ENCODE data around the gene PPM1B.
A peak's percentile ranks its signal among the peaks of the same experiment; 100 is the strongest.
"Not testable (repeated sequence)": the region's sequence is repeated elsewhere in the genome, so short reads cannot be mapped to it uniquely, and the experiment has no call there.

Gene PPM1B

DNA sequence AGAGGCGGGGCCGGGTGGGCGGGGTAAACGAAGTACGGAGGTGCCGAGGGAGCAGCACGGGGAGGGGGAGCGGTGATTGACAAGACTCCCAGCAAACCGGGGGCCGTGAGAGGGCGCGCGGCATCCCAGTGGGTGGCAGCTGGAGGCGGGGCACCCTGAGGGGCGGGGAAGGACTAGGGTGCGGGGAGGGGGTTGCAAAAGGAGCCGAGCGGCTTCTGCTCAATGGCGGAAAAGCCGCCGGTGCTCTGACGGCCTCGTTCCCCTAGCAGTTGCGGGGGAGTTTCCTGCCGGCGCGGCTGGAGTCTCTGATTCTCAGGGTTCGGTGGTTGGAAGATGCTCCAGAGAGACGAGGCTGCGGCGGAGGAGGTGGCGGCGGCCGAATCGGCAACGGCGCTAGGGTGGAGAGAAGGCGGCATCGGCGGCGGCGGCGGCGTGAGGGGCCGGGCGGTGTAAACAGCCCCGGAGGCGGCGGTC, at the start of gene PPM1B:
PPM1B (plus strand) TSS at position 195 of the 474 bp plus-strand sequence. CDS start 32,325 bp downstream, outside the sequence.
- peak within 1 kb of the TSS; percentile 95 for H3K27ac Mint-ChIP-seq
- peak; percentile 91 for ATAC-seq
- H3K4me3 Mint-ChIP-seq = peak within 1 kb of the TSS; percentile 100
- H3K4me1 Mint-ChIP-seq = peaks cover 38% of the 10 kb centered on the region
- H3K27me3 Mint-ChIP-seq = no peaks in the 10 kb centered on the region
- H3K36me3 Mint-ChIP-seq = no peaks in the 10 kb centered on the region
- no peaks in the 10 kb centered on the region for H3K9me3 Mint-ChIP-seq

- no peak overlapping the region for H3K4me3 Mint-ChIP-seq
- ATAC-seq = no peak
- H3K36me3 Mint-ChIP-seq = no peaks in the 10 kb centered on the region
- H3K27ac Mint-ChIP-seq = no peak overlapping the region
- H3K9me3 Mint-ChIP-seq = no peaks in the 10 kb centered on the region
- no peaks in the 10 kb centered on the region for H3K4me1 Mint-ChIP-seq
- no peaks in the 10 kb centered on the region for H3K27me3 Mint-ChIP-seq
Measured at GRCh38 chr2:44119878-44120277, 48.8 kb upstream of the PPM1B start.

DNA sequence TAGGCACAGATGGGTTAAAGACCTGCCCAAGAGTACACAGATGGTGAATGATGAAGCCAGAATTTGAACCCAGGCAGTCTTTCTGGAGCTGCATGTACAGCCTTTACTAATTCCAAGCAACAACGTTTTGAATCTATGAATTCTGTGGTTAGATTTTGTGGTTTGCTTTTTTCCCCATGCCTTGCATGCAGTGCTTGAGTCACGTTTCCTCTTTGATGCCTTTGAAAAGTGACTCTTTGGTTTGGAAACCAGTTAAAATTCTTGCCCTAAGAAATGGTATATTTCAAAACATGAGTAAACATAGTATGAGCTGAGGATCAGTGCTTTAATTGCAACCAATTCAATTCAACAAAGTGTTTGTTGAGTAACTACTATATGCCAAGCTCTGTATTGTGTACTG, 48.2 kb upstream of the PPM1B start:
- Mint-ChIP-seq H3K27me3 (no peaks in the 10 kb centered on the region), H3K27ac (no peak overlapping the region), H3K9me3 (no peaks in the 10 kb centered on the region), H3K4me1 (no peaks in the 10 kb centered on the region), H3K4me3 (no peak overlapping the region), H3K36me3 (no peaks in the 10 kb centered on the region)
- peak; percentile 54 for ATAC-seq

- Mint-ChIP-seq H3K27ac (no peak overlapping the region), H3K27me3 (no peaks in the 10 kb centered on the region), H3K4me1 (no peaks in the 10 kb centered on the region), H3K4me3 (no peak overlapping the region), H3K9me3 (no peaks in the 10 kb centered on the region), H3K36me3 (no peaks in the 10 kb centered on the region)
- no peak for ATAC-seq
Measured at GRCh38 chr2:44121899-44122298, 46.8 kb upstream of the PPM1B start.

GRCh38 chr2:44124500-44124899, 44.2 kb upstream of the PPM1B start:
- ATAC-seq = no peak
- no peaks in the 10 kb centered on the region for H3K27me3 Mint-ChIP-seq
- no peak overlapping the region for H3K27ac Mint-ChIP-seq
- no peak overlapping the region for H3K4me3 Mint-ChIP-seq
- H3K9me3 Mint-ChIP-seq = no peaks in the 10 kb centered on the region
- H3K4me1 Mint-ChIP-seq = no peaks in the 10 kb centered on the region
- no peaks in the 10 kb centered on the region for H3K36me3 Mint-ChIP-seq

GRCh38 chr2:44126106-44126797, 42.4 kb upstream of the PPM1B start:
- H3K27ac Mint-ChIP-seq = no peak overlapping the region
- H3K36me3 Mint-ChIP-seq = no peaks in the 10 kb centered on the region
- peaks cover 2% of the 10 kb centered on the region for H3K9me3 Mint-ChIP-seq
- no peaks in the 10 kb centered on the region for H3K4me1 Mint-ChIP-seq
- ATAC-seq = no peak
- H3K4me3 Mint-ChIP-seq = no peak overlapping the region
- no peaks in the 10 kb centered on the region for H3K27me3 Mint-ChIP-seq

DNA sequence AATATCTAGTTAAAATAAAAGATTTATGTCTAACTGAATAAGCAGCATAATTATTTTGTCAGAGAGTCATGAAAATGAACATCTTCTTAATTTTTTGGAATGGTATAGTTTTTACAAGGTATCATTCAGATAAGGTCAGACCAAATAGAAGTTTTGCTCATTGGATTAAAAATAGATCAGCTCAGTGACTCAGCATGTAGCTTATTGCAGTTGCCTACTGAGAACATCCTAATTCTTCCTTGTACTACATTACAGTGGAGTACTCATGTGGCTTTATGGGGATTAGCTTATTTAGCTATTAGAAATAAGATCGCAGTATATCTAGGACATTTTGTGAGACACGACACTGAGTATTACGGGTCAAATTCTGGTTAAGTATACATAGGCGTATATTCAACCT, 38.2 kb upstream of the PPM1B start:
- H3K36me3 Mint-ChIP-seq = no peaks in the 10 kb centered on the region
- H3K4me1 Mint-ChIP-seq = no peaks in the 10 kb centered on the region
- no peak overlapping the region for H3K4me3 Mint-ChIP-seq
- ATAC-seq = no peak
- H3K9me3 Mint-ChIP-seq = peaks cover 9% of the 10 kb centered on the region
- H3K27ac Mint-ChIP-seq = no peak overlapping the region
- no peaks in the 10 kb centered on the region for H3K27me3 Mint-ChIP-seq

- no peaks in the 10 kb centered on the region for H3K27me3 Mint-ChIP-seq
- no peaks in the 10 kb centered on the region for H3K4me1 Mint-ChIP-seq
- no peak overlapping the region for H3K27ac Mint-ChIP-seq
- H3K9me3 Mint-ChIP-seq = peaks cover 9% of the 10 kb centered on the region
- H3K36me3 Mint-ChIP-seq = no peaks in the 10 kb centered on the region
- no peak overlapping the region for H3K4me3 Mint-ChIP-seq
- ATAC-seq = no peak
Measured at GRCh38 chr2:44131177-44131576, 37.5 kb upstream of the PPM1B start.

DNA sequence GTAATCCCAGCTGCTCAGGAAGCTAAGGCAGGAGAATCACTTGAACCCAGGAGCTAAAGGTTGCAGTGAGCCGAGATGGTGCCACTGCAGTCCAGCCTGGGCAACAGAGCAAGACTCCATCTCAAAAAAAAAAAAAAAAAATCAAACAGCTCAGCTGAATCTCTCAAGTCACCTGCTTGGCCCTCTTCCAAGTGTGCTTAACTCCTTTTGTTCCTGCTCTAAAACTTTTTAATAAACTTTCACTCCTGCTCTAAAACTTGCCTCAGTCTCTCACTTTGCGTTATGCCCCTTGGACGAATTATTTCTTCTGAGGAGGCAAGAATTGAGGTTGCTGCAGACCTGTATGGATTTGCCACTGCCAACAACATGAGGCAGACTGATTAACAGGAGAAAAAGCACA, 35.1 kb upstream of the PPM1B start:
- H3K4me3 Mint-ChIP-seq, H3K4me1 Mint-ChIP-seq: not testable (repeated sequence)

DNA sequence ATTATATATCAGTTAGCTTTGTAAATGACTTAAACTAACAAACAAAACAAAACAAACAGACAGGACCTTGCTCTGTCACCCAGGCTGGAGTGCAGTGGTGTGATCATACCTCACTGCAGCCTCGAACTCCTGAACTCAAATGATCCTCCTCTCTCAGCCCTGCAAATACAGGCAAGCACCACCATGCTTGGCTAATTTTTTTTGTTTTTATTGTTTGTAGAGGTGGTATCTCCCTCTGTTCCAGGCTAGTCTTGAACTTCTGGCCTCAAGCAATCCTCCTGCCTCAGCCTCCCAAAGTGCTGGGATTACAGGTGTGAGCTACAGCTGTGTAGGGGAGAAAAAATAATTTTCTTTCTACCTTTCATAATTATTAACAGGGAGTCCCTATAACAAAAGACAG, 33.8 kb upstream of the PPM1B start:
- Mint-ChIP-seq H3K36me3 (no peaks in the 10 kb centered on the region), H3K4me3 (no peak overlapping the region), H3K27ac (no peak overlapping the region), H3K27me3 (peaks cover 6% of the 10 kb centered on the region), H3K4me1 (no peaks in the 10 kb centered on the region), H3K9me3 (peaks cover 9% of the 10 kb centered on the region)
- ATAC-seq = no peak

More for the DNA sequence above, 35.1 kb upstream of the PPM1B start:
- not testable (repeated sequence) for ATAC-seq, H3K27ac Mint-ChIP-seq, H3K36me3 Mint-ChIP-seq, H3K27me3 Mint-ChIP-seq, H3K9me3 Mint-ChIP-seq

DNA sequence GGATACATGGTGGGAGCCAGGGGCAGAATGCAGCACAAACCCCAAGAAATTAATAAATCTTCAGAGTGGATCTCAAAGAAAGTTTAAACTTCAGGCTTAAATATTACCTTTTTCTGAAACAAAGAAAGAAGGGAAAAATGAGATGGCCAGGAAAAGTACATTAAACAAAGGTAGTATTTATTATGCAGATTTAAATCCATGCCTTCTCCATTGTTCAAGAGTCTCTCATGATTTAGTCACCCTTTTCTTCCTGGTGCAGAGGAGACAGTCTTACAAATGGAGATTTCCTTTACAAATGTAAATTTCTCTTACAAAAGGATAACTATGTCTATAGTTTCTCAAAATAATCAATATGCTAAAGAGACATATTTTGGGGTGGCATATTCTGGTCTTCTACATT, 33.4 kb upstream of the PPM1B start:
- ATAC-seq = no peak
- Mint-ChIP-seq H3K27ac (no peak overlapping the region), H3K36me3 (no peaks in the 10 kb centered on the region), H3K27me3 (peaks cover 10% of the 10 kb centered on the region), H3K4me3 (no peak overlapping the region), H3K4me1 (no peaks in the 10 kb centered on the region), H3K9me3 (peaks cover 9% of the 10 kb centered on the region)

DNA sequence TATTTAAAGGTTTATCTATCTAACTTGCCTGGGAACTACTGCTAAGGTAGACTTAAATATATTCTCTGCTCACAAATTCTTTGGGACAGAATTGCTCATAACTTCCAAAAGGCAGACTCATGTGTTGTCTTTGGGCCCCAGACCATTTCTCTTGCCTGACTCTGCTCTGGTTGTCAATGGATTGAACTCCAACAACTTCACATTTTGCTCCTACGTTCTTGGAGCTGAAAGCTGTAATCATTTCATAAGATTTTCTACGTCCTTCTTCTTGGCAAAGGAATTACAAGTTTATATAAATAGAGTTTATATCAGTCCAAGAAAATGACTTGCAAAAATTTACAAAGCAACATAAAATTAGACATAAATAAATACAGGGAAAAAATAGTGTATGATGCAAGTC, 32.9 kb upstream of the PPM1B start:
- ATAC-seq = no peak
- Mint-ChIP-seq H3K27ac (no peak overlapping the region), H3K4me1 (no peaks in the 10 kb centered on the region), H3K27me3 (peaks cover 15% of the 10 kb centered on the region), H3K9me3 (peaks cover 9% of the 10 kb centered on the region), H3K4me3 (no peak overlapping the region), H3K36me3 (no peaks in the 10 kb centered on the region)

DNA sequence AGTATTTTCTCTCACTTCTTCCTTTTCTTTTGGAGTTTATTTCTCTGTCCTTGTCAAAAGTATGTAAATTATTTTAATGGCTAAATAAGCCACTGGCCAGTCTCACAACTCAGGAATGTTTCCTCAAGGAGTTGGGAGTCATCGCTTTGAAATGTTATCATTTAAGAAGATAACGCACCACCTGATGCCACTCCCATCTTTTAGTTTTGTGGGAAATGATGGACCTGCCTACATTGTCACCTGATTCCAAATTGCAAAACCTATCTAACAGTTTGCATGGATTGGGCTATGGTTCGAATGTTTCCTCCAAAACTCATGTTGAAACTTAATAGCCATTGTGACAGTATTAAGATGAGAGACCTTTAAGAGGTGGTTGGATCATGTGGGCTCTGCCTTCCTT, 32.4 kb upstream of the PPM1B start:
- Mint-ChIP-seq H3K27ac (no peak overlapping the region), H3K4me3 (no peak overlapping the region), H3K27me3 (peaks cover 20% of the 10 kb centered on the region), H3K9me3 (peaks cover 7% of the 10 kb centered on the region), H3K4me1 (no peaks in the 10 kb centered on the region), H3K36me3 (no peaks in the 10 kb centered on the region)
- no peak for ATAC-seq

DNA sequence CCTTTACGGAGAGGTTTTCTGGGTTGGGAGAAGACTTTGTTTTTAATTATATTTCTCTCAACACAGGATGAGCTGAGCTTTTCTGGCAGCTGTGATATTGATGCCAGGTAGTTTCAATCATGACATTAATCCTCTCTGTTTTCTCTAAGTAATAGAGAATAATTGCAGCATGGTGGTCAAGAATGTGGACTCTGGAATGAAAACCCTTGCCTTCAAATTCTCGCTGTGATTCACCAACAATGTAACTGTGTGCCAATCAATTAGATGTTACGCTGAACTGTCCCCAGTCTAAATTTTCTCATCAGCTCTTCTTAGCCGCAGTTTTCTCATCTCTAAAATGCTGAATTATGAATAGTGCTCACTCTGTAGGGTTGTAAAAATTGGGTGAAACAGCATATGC, 31.6 kb upstream of the PPM1B start:
- H3K27ac Mint-ChIP-seq = no peak overlapping the region
- H3K27me3 Mint-ChIP-seq = peaks cover 24% of the 10 kb centered on the region
- no peak for ATAC-seq
- no peaks in the 10 kb centered on the region for H3K4me1 Mint-ChIP-seq
- no peaks in the 10 kb centered on the region for H3K36me3 Mint-ChIP-seq
- no peak overlapping the region for H3K4me3 Mint-ChIP-seq
- peaks cover 6% of the 10 kb centered on the region for H3K9me3 Mint-ChIP-seq

GRCh38 chr2:44137872-44138551, 30.7 kb upstream of the PPM1B start:
- Mint-ChIP-seq H3K36me3 (no peaks in the 10 kb centered on the region), H3K27me3 (peaks cover 24% of the 10 kb centered on the region), H3K27ac (no peak overlapping the region), H3K4me3 (no peak overlapping the region), H3K4me1 (no peaks in the 10 kb centered on the region), H3K9me3 (peaks cover 5% of the 10 kb centered on the region)
- ATAC-seq = no peak

DNA sequence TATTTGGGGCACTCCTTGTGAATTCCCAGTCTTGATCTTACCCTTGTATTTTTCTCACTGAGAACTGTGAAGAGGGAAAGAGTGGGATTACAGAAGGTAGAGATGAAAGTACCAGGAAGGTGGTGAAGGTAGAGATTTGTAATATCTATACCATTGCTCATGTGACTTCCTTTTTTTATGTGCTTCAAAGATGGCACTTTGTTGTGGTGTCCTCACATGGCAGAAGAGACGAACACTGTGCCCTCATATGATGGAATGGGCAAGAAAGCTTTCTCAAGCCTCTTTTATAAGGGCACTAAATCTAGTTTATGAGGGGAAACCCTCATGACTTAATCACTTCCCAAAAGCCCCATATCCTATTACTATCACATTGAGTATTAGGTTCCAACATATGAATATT, 28.9 kb upstream of the PPM1B start:
- no peaks in the 10 kb centered on the region for H3K4me1 Mint-ChIP-seq
- no peak for ATAC-seq
- H3K27ac Mint-ChIP-seq = no peak overlapping the region
- no peaks in the 10 kb centered on the region for H3K9me3 Mint-ChIP-seq
- peaks cover 24% of the 10 kb centered on the region for H3K27me3 Mint-ChIP-seq
- no peaks in the 10 kb centered on the region for H3K36me3 Mint-ChIP-seq
- no peak overlapping the region for H3K4me3 Mint-ChIP-seq
